GM19035 (cell line): Measurements from ENCODE around the gene DEFB113.
"Not testable (repeated sequence)": the region's sequence is repeated elsewhere in the genome, so short reads cannot be mapped to it uniquely, and the experiment has no call there.

Source experiments
- ATAC-seq: cut with Tn5 transposase; IDR thresholded peaks from one replicate; pipeline ENCODE4 v1.9.1; 2021; ENCODE audit not compliant: unreplicated experiment

The DEFB113 gene, protein sequence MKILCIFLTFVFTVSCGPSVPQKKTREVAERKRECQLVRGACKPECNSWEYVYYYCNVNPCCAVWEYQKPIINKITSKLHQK

DNA sequence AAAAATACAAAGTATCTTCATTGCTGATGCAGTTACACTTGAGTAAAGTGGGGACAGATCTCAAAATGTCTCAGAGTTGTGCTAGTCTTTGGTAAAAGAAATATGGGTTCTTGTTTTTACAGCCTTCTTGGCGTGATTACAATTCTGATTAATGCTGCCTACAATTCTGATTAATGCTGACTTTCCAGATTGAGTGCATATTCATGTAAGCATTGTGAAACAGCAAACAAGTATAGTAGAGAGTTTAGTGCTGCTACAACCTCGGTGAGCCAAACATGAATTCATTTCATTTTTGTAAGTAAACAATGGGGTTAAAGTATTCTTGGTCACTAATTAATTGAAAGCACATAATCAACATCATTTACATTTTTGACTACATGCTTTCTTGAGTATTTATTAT is at the start of gene DEFB113:
TSS of gene DEFB113 (minus strand) at position 21 of the 400 bp plus-strand sequence. CDS start at position 21, 0 bp downstream.
- no peak for ATAC-seq

DNA sequence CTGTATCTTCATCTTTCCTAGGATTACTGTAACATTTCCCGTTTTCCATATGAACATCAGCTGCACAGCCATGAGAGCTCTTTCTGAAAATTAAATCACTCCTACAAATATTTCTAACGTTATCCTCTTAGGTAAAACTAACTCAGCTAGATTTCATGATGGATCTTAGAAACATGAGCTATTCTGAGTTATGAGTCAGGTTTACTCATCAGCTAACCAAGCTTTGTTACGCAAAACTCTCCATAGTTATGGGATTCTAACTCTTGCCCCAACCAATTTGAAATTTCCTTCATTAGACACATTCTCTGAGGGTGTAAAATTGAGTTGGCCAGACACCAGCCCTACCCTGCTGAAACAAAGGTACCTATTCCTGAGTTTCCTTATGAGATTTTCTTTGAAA is 38.4 kb upstream of the DEFB113 start:
- no peak for ATAC-seq

DNA sequence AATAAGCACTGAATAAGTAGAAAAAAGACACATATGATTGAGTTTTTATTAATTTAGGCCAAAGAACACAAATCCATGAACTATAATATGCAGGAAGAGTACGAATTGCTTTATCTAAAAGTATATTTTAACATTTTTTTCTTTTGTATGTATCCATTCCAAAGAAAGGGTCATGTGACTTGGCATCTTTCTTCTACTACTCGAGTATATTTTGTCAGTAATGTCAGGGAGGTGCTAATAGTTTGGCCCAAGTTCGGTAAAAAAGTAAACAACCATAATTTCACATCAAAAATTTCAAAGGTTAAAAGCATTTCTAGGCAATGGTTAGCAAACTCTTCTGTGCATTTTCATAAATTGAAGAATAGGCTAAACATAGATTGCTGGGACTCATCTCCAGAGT is 33.7 kb upstream of the DEFB113 start:
- no peak for ATAC-seq

DNA sequence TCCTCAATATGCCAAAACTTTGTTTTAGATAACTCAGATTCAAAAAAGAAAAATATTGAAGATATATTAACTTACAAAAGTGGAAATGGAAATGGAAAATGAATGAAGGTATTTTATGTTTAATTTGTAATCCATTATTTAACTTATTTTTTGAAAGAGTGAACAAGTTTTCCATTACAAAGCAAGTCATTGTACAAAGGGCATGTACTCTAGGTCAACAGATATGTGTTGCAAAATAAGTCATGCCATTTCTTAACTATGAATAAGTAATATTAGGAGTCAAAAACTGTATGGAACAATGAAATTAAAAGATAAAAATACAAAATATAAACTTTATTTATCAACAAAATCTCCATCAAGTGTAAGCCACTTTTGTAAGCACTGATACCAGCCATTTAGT is 25.9 kb upstream of the DEFB113 start:
- no peak for ATAC-seq

DNA sequence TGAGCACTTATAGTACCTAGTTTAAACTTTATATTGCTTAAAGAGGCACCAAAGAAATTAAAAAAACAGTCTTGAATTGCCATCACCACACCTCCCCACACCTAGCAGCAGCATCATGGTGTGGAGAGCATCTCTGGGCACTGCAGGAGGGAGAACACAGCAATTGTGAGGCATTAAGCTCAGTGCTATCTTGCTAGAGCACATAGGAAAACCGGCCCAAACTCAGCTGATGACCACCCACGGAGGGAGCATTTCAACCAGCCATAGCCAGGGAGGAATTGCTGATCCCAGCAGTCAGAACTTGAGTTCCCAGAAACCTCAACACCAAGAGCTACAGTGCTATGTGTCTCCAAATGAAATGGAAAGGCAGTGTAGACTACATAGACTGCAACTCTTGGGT is 19.5 kb upstream of the DEFB113 start:
- ATAC-seq, result no peak

DNA sequence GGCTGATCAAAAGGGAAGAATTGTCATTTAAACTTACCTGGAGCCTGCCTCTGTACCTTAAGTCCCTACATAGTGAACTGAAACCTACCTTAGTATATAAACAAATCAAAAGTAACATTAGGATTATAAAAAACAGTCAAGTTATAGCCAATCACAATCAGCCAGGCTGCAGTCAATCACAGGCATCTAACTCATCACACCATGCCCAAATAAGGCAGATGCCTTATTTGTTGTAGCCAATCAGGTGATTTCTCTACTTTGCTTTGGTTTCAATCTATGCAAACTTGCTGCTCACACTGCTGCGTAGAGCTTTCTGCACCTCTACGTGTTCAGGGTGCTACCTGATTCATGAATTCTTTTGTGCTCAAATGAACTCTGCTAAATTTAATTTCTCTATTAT is 18.3 kb upstream of the DEFB113 start:
- no peak for ATAC-seq

DNA sequence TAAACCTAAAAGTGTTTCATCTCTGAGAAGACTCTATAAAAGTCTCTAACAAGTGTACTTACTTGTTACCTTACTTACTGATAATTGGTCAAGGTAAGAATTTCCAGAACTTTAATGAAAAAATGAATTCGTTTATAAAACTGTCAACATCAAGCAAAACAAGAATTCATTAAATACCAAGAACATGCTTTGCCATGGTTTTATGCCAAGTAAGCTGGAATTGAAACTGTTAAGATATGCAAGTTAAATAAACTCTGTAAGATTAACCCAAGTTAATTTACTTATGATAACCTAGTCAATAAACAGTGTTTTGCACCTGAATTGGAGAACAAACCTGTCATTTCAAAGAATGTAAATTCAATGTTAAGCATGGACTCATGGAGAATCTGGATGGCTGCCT is 17.1 kb upstream of the DEFB113 start:
- no peak for ATAC-seq

DNA sequence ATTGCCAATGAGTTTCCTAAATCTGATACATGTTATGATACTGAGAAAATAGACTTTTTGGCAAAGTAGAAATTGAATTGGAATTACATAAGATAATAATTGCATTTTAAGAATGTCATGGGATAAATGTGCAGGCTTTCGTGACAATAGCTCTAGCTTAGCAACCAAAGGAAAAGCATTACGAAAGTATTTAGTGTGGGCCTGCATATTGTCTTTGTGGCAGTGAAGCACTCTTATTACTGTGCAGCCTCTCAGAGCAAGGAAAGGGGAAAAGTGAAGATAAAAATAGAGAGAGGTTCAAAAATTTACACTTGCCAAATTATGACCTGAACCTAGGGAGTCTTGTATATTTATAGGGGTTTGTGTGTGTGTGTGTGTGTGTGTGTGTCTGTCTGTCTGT is 12.6 kb upstream of the DEFB113 start:
- no peak for ATAC-seq

DNA sequence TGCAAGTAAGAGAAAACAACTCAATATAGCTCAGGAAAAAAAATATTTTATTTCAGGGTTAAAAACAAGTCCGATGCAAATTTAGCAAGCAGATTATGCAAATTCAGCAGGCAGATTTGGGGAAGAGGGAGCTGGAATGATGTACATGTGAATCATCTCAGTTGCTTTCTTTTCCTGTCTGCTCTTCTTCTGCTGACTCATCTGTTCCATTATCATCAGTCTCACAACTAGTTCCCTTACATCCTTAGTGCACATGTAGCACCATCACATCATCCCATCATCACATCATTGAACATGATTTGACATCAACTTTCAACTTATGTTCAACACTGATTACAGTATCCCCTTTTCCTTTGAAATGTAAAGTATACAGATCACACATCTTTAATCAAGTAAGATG is 11.5 kb upstream of the DEFB113 start:
- peak; percentile 47 for ATAC-seq

DNA sequence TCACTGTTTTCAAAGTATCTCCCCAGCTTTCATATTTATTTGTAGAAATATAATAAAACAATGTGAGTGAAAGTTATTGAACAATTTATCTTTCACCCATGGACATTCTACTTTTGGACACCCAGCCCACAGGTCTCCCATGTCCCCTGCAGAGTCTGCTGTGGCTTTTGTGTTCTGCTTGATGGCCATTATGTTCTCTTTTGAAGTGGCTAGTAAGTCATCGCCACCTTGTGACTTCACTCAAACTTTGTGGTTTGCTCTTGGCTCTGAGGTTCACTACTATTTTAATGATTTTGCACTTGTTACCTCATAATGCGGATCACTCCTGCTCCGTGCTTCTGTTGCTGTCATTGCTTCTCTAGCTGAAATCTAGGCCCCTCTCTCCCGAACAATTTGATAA is 10.2 kb upstream of the DEFB113 start:
- ATAC-seq, result no peak

DNA sequence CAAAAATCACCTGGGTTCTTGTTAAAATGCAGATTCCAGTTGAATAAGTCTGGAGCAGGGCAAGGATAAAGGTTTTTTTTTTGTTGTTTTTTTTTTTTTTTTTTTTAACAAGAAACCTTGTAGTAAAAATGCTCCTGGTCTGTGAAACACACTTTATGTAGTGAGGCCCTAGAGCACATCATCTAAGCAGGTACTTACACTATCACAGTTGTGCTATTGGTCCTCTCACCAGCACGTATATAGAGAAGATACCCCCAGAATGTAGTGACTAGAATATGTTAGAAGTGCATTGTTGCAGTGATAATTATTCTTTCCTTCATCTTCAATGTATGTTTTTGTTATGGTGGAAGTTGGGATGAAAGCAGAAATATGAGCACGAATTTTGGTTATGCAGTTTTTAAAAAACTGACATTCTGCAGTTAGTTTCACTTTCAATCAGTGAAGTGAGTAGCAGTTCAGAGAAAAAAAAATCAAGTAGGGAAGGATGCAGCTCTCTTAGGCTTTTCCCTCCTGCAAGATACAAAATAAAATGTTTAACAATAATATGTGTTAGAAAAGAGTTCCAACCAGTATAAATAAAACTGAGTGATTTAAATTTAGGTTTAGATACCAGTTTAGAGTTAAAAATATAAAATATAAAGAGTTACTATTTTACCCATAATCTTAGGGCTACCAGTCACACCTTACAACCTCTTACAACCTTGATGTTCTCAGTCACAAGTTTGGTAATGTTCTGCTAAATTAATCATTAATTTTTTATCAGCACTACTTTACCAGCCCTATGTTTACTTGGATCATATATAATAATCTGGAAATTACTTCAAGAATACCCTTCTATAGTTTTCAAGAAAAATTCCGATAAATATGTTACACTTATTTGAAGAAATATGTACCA is 9.2 kb upstream of the DEFB113 start:
- ATAC-seq, result peak; percentile 49

DNA sequence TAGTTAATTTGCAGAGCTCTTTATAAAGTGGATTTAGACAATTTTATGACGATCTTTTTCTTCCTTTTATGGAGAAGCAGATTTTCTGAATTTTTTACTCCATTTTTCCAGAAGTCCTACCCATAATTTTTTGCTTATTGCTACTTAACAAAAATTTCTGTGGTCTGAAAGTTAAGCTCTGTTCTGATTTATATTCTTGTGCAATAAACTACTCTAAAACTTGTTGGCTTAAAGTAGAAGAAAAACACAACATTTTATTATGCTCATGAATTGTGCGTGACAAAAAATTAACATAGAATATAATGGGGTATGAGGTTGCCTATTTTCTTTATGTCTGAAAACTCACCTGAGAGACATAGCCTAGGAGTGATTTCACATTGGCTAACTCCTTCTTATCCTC is 2.6 kb downstream of the DEFB113 start:
- no peak for ATAC-seq

DNA sequence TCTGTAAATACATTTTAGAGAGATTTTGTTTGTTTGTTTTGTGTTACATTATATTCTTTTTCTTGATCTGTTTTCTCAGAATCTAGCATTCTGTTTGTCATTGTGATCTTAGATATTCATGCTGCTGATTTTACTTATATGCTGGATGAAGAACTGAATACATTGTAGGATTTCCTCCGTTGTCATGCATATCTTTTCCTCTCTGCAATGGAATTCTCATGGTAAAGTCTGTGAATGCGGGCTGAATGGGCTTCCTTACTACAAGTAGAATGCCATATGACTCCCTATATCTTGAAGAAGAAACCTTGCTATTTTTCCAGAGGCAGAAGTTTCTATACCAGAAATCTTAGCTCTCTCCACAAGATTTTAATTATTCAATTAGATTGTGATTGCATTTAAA is 3.1 kb downstream of the DEFB113 start:
- no peak for ATAC-seq

DNA sequence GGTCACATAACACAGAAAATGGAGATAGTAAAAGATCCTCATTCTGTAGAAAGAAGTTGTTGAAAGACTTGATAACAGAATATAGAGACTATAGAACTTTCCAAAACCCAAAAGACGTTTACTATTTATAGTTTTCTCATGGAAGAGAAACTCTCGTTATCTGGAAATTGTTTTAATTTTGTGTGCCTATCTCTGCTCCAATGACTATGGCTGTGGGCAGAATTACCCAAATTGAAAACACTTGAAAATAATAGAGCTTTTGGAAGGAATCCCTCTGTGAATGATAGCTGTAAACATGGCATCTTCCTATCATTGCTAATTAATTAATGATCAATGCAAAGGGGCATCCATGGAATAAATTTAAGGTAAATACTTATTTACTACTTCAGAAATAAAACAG is 5.4 kb downstream of the DEFB113 start, which contains the start of gene DEFB114:
TSS of gene DEFB114 (minus strand) at position 101 of the 400 bp plus-strand sequence. CDS start at position 42, 59 bp downstream.
- no peak for ATAC-seq

DNA sequence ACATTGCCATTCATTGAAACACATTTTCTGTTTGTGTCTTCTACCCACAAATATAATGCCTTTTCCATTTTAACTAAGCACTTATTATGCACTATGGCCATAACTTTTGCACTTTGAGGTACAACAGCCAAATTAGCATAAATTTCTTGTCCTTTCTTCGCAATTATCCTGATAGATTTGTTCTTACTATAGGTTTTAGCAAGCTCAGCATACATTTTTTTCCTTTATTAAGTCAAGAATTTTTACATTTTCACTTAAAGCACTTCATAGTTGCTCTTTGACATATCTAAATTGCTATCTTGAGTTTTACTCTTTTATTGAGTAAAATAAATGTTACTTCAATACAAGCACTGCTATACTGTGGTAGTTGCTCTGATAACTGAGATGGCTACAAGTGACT is 11.2 kb downstream of the DEFB113 start:
- ATAC-seq, result no peak

DNA sequence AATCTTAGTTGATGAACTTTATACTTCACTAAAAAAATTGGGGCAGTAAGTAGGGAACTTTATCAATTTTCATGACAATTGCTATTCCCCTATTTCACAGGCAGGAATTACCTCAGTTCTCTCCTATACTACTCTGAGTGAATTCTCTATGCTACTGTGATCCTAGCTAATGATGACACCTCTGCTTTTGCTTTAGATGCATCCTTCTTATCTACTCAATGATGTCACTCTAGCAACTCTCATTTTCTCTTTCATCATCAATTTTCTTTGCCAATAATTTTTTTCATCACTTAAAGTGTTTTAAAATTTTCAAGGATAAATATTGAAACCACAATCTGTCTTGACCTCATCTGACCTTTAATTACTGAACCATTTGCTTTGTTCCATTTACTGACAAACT is 13.6 kb downstream of the DEFB113 start:
- no peak for ATAC-seq

DNA sequence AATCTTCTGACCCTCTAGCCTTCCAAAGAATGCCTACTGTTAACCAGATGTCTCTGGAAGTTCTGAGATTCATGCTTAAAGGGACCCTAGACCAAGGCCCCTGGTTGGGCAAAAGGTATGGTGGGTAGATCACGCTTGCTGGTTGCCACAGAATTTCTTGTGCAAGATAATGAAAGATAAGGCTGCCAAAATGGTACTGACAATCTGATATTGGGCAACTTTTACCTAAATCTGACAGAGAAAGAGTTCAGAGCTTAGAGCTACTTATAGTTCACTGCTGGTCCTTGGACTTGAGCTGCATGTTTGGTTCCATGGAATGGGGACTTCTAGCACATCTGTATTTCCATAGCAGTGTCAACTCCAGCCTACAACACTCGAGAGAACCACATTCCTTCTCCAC is 17.5 kb downstream of the DEFB113 start:
- ATAC-seq, result no peak

DNA sequence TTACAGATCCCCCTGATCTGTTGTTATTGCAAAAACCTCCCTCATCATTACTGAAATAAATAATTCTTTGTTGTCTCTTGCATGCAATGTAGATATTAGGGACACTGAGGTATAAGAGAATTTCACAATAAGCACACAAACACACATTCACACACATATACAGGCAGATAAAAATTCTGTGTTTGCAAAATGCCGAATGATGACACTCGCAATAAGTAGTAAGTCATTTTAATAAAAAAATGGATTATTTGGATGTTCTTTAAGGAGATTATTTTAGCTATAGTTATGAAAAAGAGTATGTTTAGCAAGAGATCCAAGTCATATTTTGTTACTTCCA is 19.0 kb downstream of the DEFB113 start:
- no peak for ATAC-seq

DNA sequence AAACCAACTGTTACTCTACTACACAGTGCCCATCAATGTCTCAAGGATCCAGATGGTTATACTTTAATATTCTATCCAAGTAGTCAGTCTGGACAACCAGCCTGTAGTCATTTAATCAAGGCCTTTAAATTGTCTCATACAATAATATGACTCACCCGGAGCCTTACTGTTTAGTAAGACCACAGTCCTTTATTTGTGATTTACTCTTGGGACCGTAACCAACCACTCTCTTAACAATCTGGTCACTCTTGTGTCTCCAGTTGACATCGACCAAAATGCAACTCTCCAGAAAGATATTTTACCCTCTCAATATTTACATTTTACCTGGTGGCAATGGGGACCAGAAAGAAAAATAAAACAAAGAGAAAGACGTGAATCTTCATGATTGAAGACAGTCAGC is 20.4 kb downstream of the DEFB113 start:
- no peak for ATAC-seq

DNA sequence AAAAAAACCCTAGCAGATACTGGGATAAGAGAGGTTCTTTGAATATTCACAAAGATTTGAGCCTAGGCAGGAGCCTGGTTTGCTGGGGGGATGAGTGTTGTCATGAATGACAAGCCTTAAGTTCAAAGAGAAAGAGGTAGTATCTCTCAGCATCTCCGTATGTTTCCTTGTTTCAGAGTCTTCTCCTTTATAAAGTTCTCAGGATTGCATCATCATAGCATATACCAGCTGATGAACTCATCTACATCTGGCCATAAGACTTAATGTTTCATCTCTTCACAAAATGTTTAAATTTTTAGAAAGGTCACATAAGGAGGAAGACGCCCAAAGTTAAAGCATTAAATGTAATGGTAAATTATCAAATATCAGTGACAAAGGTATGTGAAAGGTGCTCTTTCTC is 22.6 kb downstream of the DEFB113 start:
- ATAC-seq, result no peak

DNA sequence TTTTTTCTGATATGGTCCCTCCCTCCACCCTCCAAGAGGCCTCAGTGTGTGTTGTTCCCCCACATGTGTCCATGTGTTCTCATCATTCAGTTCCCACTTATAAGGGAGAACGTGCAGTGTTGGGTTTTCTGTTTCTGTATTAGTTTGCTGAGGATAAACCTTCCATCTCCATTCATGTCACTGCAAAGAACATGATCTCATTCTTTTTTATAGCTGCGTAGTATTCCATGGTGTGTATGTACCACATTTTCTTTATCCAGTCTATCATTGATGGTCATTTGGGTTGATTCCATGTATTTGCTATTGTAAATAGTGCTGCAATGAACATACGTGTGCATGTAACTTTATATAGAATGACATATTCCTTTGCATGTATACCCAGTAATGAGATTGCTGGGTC is 25.4 kb downstream of the DEFB113 start:
- not testable (repeated sequence) for ATAC-seq

DNA sequence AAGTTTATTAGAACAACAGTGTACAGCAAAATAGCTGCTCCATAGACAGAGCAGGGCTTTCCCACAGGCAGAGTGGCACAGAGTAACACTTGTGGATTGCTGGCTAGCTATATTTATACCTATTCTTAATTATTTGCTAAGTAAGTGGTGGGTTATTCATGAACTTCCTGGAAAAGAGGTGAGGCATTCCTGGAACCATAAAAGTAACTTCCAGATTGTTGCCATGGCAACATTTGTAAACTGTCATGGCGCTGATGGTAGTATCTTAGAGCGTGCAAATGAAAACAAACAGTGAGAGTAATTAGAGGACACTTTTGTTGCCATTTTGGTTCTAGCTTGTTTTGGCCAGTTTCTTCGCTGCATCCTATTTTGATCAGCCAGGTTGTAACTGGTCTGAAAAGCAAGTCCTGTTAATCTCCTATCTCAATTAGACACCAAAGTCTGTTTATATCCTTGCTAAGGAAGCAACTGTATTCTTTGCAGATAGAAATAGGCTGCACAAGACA is 29.4 kb downstream of the DEFB113 start:
- no peak for ATAC-seq

DNA sequence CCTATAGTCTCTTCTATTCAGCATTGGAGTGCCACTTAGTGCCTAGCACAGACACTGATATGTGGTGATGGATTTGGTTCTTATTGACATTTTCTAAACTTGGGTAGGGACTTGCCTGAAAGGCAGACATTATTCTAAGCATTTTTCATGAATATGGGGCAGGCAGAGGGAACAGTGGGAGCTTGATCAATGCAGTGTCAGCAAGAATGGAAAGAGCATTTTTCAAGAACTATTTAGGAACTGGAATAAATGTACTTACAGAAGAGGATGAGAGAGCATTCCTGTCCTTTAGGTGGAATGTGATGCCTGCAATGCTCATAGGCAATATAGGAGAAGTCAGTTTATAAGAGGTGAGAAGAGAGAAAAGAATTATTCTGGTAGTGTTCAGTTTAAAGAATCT is 31.6 kb downstream of the DEFB113 start:
- ATAC-seq, result no peak
